Measurements from ENCODE around the gene CCDC74B. TPM values are rescaled to one million over a fixed set of nuclear protein-coding genes. Genes with fewer than 3 reads are reported as not detected.
"Not testable (repeated sequence)": the region's sequence is repeated elsewhere in the genome, so short reads cannot be mapped to it uniquely, and the experiment has no call there.

Gene CCDC74B
- total and polyA plus RNA-seq, 4 donors, result 0.09 to 0.17 (median 0.09) TPM; not detected in 1

DNA sequence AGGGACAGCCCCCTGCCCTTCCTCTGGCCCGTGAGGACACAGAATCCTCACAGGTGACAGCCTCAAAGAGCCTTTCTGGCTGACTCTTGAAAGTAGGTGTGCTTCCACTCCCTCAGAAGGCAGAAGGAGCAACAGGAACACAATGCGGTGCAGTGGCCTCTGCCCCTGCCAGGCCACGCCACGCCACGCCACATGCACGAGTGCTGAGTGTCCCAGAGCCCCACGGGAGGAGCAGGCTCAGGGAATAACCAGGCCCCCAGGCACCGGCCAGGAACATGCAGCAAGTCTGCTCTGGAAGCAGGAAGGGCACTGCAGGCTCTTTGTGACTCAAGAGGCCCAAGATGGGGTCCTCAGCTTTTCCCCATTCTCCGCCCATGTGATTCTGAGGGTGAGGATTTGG is 18.1 kb upstream of the CCDC74B start:
- DNase-seq (ENCODE audit: low spot score), result no peak
- WGBS, result 95% methylated on average over 9 of the region's 9 CpGs
- Histone ChIP-seq H3K9ac (ENCODE audit: low read depth in 1 of 2, low read length in 2 of 2) (no peak overlapping the region), H3K27ac (ENCODE audit: low read depth in 1 of 2, low read length in 2 of 2) (no peak overlapping the region), H3K4me3 (ENCODE audit: low read depth in 1 of 3, low read length in 3 of 3) (no peak overlapping the region), H3K9me3 (ENCODE audit: control insufficient read depth in 4 of 4, low read length in 3 of 4) (no peaks in the 10 kb centered on the region), H3K36me3 (ENCODE audit: control insufficient read depth in 4 of 4, insufficient read depth in 3 of 4, low read depth in 1 of 4, low read length in 3 of 4) (peaks cover 9 to 41% (median 21%) of the 10 kb centered on the region in 4 donors), H3K27me3 (ENCODE audit: control insufficient read depth in 4 of 4, insufficient read depth in 4 of 4, low read length in 3 of 4) (no peaks in the 10 kb centered on the region), H3K4me1 (ENCODE audit: control insufficient read depth in 4 of 4, insufficient read depth in 4 of 4, low read length in 3 of 4) (no peaks in the 10 kb centered on the region)
- no peak for TF ChIP-seq EGR1 (IDR thresholded peaks at IDR 0.05; ENCODE audit: low read depth in 2 of 2)
- TF ChIP-seq GABPA (IDR thresholded peaks at IDR 0.05 in 1 of 2, conservative IDR thresholded peaks at IDR 0.05 in 1 of 2), result no peak
- no peak for TF ChIP-seq MAX (IDR thresholded peaks at IDR 0.05)
- no peak for TF ChIP-seq YY1 (IDR thresholded peaks at IDR 0.05)
- TF ChIP-seq CTCF (IDR thresholded peaks at IDR 0.05; ENCODE audit: low read depth, low read length, missing input control), result no peak
- TF ChIP-seq HNF4G (IDR thresholded peaks at IDR 0.05), result no peak
- TF ChIP-seq SP1 (IDR thresholded peaks at IDR 0.05), result no peak
- no peak for TF ChIP-seq RXRA (IDR thresholded peaks at IDR 0.05)
- no peak for TF ChIP-seq NR2F2 (IDR thresholded peaks at IDR 0.05)

DNA sequence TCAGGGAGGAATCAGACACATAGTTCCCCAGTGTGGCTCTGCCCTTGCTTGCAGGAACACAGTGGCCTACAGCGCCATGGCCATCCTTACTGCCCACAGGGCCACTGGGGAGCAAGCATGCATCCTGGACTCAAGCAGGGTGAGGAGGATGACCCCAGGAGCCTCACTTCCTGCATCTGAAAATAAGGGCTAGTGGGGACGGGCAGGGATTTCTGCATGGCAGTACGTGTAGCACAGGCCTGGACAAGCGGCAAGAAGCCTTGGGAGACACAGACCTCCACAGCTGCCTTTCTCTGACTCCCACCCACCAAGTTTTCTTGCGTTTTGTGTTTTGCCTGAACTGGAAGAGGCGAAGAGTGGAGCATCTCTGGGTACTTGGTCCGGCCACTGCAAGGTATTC is 17.6 kb upstream of the CCDC74B start:
- not testable (repeated sequence) for H3K9ac ChIP-seq (ENCODE audit: low read depth in 1 of 2, low read length in 2 of 2); H3K4me1 ChIP-seq (ENCODE audit: control insufficient read depth in 4 of 4, insufficient read depth in 4 of 4, low read length in 3 of 4); H3K4me3 ChIP-seq (ENCODE audit: low read depth in 1 of 3, low read length in 3 of 3); DNase-seq (ENCODE audit: low spot score); H3K27me3 ChIP-seq (ENCODE audit: control insufficient read depth in 4 of 4, insufficient read depth in 4 of 4, low read length in 3 of 4); H3K27ac ChIP-seq (ENCODE audit: low read depth in 1 of 2, low read length in 2 of 2); H3K9me3 ChIP-seq (ENCODE audit: control insufficient read depth in 4 of 4, low read length in 3 of 4)
- H3K36me3 ChIP-seq (ENCODE audit: control insufficient read depth in 4 of 4, insufficient read depth in 3 of 4, low read depth in 1 of 4, low read length in 3 of 4), result peaks cover 9 to 37% (median 19%) of the 10 kb centered on the region in 4 donors
- WGBS, result 93% methylated on average over 7 of the region's 7 CpGs

DNA sequence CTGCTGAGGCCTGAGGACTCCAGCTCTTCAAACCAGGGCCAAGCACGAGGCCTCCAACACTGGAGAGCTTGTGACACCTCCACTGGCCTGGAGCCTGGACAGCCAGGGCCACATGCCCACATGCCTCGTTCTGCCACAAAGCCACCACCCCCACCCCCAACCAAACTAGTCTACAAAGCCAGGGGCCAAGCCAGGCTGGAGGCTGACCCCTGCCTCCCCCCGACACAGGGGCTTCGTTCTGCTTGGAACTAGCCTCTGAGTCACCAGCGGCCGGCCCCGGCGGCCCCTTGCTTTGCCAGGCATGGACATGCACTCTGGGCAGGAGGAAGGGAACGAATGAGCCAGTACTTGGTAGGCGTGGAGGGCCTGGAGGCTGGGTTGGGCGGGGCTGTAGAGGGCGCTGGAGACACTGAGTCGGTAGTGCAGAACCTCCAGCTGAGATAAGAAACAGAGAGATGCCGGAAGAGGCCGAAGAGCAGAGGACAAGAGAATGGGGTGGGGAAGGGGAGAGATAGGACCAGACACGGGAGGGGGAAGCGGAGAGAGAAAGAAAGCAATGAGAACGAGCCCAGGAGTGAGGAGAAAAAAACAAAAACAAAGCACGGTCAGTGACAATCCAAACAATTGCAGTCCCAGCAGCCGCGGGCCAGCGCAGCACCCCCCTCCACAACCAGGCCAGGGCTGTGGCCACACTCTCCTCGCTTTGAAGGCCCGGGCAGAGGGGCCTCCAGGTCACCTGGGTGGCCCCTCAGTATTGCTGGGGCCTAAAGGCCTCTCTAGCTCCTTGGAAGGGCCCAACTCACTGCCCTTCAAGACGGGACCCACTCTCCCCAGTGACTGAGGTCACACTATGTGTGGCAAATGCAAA is 16.2 kb upstream of the CCDC74B start:
- not testable (repeated sequence) for H3K4me1 ChIP-seq (ENCODE audit: control insufficient read depth in 4 of 4, insufficient read depth in 4 of 4, low read length in 3 of 4); H3K4me3 ChIP-seq (ENCODE audit: low read depth in 1 of 3, low read length in 3 of 3); H3K27ac ChIP-seq (ENCODE audit: low read depth in 1 of 2, low read length in 2 of 2); H3K27me3 ChIP-seq (ENCODE audit: control insufficient read depth in 4 of 4, insufficient read depth in 4 of 4, low read length in 3 of 4); DNase-seq (ENCODE audit: low spot score); H3K9me3 ChIP-seq (ENCODE audit: control insufficient read depth in 4 of 4, low read length in 3 of 4); H3K9ac ChIP-seq (ENCODE audit: low read depth in 1 of 2, low read length in 2 of 2)
- peaks cover 6 to 26% (median 15%) of the 10 kb centered on the region in 4 donors for H3K36me3 ChIP-seq (ENCODE audit: control insufficient read depth in 4 of 4, insufficient read depth in 3 of 4, low read depth in 1 of 4, low read length in 3 of 4)
- 85% methylated on average over 25 of the region's 25 CpGs for WGBS

- no peaks in the 10 kb centered on the region for H3K9me3 ChIP-seq (ENCODE audit: control insufficient read depth in 4 of 4, low read length in 3 of 4)
- no peak overlapping the region for H3K27ac ChIP-seq (ENCODE audit: low read depth in 1 of 2, low read length in 2 of 2)
- no peak overlapping the region for H3K4me3 ChIP-seq (ENCODE audit: low read depth in 1 of 3, low read length in 3 of 3)
- no peak overlapping the region for H3K9ac ChIP-seq (ENCODE audit: low read depth in 1 of 2, low read length in 2 of 2)
- H3K36me3 ChIP-seq (ENCODE audit: control insufficient read depth in 4 of 4, insufficient read depth in 3 of 4, low read depth in 1 of 4, low read length in 3 of 4), result peaks cover 2 to 24% (median 9%) of the 10 kb centered on the region in 4 donors
- no peaks in the 10 kb centered on the region for H3K4me1 ChIP-seq (ENCODE audit: control insufficient read depth in 4 of 4, insufficient read depth in 4 of 4, low read length in 3 of 4)
- no peak for DNase-seq (ENCODE audit: low spot score)
- WGBS, result 97% methylated on average over 6 of the region's 6 CpGs
- H3K27me3 ChIP-seq (ENCODE audit: control insufficient read depth in 4 of 4, insufficient read depth in 4 of 4, low read length in 3 of 4), result no peaks in the 10 kb centered on the region
- TF ChIP-seq TAF1 (conservative IDR thresholded peaks at IDR 0.05) (no peak), FOXA1 (IDR thresholded peaks at IDR 0.05) (no peak), YY1 (IDR thresholded peaks at IDR 0.05) (no peak), ZBTB33 (IDR thresholded peaks at IDR 0.05) (no peak), GABPA (IDR thresholded peaks at IDR 0.05 in 1 of 2, conservative IDR thresholded peaks at IDR 0.05 in 1 of 2) (no peak), FOXA2 (IDR thresholded peaks at IDR 0.05) (no peak), EGR1 (IDR thresholded peaks at IDR 0.05; ENCODE audit: low read depth in 2 of 2) (no peak), ATF3 (IDR thresholded peaks at IDR 0.05) (no peak), JUND (IDR thresholded peaks at IDR 0.05) (no peak), MAX (IDR thresholded peaks at IDR 0.05) (no peak), HNF4G (IDR thresholded peaks at IDR 0.05) (no peak)
Observed at GRCh38 chr2:130160131-130160530, 15.2 kb upstream of the CCDC74B start.
